CD4-positive, alpha-beta T cell treated with Interleukin-15 for 1 hour (primary cell): ENCODE data around the gene RELT.

Experiments used
- DNase-seq: peaks from one replicate; pipeline ENCODE4 v3.0.0-alpha.2; 2020

Gene RELT

DNA sequence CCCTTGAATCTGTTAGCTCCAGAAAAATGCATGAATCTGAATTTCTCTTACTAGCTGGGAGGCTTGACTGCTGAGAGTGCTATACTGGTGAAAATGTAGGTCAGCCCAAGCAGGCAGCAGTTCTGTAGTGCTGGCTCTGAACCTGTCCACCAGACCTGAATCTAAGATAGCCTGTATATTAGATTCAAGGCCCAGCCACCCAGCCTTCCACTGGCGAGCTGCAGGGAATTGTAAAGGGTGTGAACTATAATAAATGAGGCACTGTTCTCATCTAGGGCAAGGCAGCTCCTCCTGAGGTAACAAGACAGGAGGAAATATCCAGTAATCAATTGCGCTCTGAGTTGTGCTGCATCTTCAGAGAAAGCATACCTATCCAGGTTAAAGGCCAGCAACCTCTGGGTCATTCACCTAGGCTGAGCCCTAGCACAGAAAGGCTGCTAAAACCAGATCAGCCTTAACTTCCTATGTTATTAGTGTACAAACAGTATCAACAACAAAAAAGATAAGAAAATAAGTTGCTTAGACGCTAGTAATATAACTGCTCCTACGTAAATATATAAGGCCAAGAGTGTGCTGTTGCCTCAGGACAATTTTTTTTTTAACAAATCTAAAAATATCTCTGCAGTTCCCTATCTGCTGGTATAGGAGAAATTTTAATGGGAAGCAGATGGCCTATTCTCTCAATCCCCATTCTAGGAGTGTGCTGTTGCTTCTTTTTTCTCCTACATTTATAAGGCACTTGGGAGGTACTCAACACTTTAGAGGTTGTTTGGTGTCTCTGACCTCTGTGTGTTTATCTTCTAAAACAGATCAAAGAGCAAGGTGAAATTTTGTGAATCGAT is 63.0 kb downstream of the RELT start:
- DNase-seq: no peak

- DNase-seq: no peak
These were observed 69.8 kb downstream of the RELT start for GRCh38 chr11:73445980-73446379.

- no peak for DNase-seq
These were observed 70.6 kb downstream of the RELT start for GRCh38 chr11:73446766-73447165.
